ENCODE results near the gene E2F4.
A peak's percentile ranks its signal among the peaks of the same experiment; 100 is the strongest.

E2F4 gene

GRCh38 chr16:67242138-67242730 lies 50.3 kb downstream of the E2F4 start:
- DNase-seq (ENCODE audit: low read depth) = no peak
- no peak overlapping the region for H3K4me3 ChIP-seq (ENCODE audit: low read depth, low read length)
- TF ChIP-seq POLR2A (IDR thresholded peaks at IDR 0.05; ENCODE audit: extremely low read depth, insufficient read length) (no peak), MAX (IDR thresholded peaks at IDR 0.05; ENCODE audit: low read depth, low read length) (no peak), CTCF (IDR thresholded peaks at IDR 0.05; ENCODE audit: low read depth, low read length) (no peak), MYC (IDR thresholded peaks at IDR 0.05; ENCODE audit: low read depth, low read length) (no peak)

GRCh38 chr16:67243481-67243880 lies 51.5 kb downstream of the E2F4 start:
- TF ChIP-seq MAX (IDR thresholded peaks at IDR 0.05; ENCODE audit: low read depth, low read length) = no peak
- TF ChIP-seq MYC (IDR thresholded peaks at IDR 0.05; ENCODE audit: low read depth, low read length) = no peak
- no peak for TF ChIP-seq CTCF (IDR thresholded peaks at IDR 0.05; ENCODE audit: low read depth, low read length)
- TF ChIP-seq POLR2A (IDR thresholded peaks at IDR 0.05; ENCODE audit: extremely low read depth, insufficient read length) = no peak
- peak overlapping the region; percentile 44 for H3K4me3 ChIP-seq (ENCODE audit: low read depth, low read length)
- no peak for DNase-seq (ENCODE audit: low read depth)

- TF ChIP-seq MAX (IDR thresholded peaks at IDR 0.05; ENCODE audit: low read depth, low read length) (peak; percentile 21; the same call in 1 of the 2 replicates), MYC (IDR thresholded peaks at IDR 0.05; ENCODE audit: low read depth, low read length) (no peak)
- peak; percentile 98 for DNase-seq (ENCODE audit: low read depth)
- peak overlapping the region; percentile 86 for H3K4me3 ChIP-seq (ENCODE audit: low read depth, low read length)
Observed at GRCh38 chr16:67244387-67245185, 52.6 kb downstream of the E2F4 start.

GRCh38 chr16:67245186-67245585 lies 53.2 kb downstream of the E2F4 start:
- peak; percentile 45 for DNase-seq (ENCODE audit: low read depth)
- TF ChIP-seq MAX (IDR thresholded peaks at IDR 0.05; ENCODE audit: low read depth, low read length) (no peak), POLR2A (IDR thresholded peaks at IDR 0.05; ENCODE audit: extremely low read depth, insufficient read length) (no peak), MYC (IDR thresholded peaks at IDR 0.05; ENCODE audit: low read depth, low read length) (no peak), CTCF (IDR thresholded peaks at IDR 0.05; ENCODE audit: low read depth, low read length) (no peak)
- H3K4me3 ChIP-seq (ENCODE audit: low read depth, low read length) = peak overlapping the region; percentile 86

GRCh38 chr16:67245674-67246080 lies 53.7 kb downstream of the E2F4 start:
- no peak for DNase-seq (ENCODE audit: low read depth)
- H3K4me3 ChIP-seq (ENCODE audit: low read depth, low read length) = peak overlapping the region; percentile 86
- no peak for TF ChIP-seq CTCF (IDR thresholded peaks at IDR 0.05; ENCODE audit: low read depth, low read length)
- no peak; the same call in 1 of the 2 replicates for TF ChIP-seq MAX (IDR thresholded peaks at IDR 0.05; ENCODE audit: low read depth, low read length)
- TF ChIP-seq MYC (IDR thresholded peaks at IDR 0.05; ENCODE audit: low read depth, low read length) = no peak
- no peak for TF ChIP-seq POLR2A (IDR thresholded peaks at IDR 0.05; ENCODE audit: extremely low read depth, insufficient read length)

Measured in NB4 (cell line).